Stimulated activated naive CD8-positive, alpha-beta T cell treated with anti-CD3 and anti-CD28 coated beads, Interleukin-15, Interleukin-2, amounts not matched to agents 100 ng/mL and 50 ng/mL, for 24 hours (primary cell): ENCODE data around the gene ACACA.

Experiments
- H3K27ac Mint-ChIP-seq: one replicate; pipeline ENCODE4 v1.8.0; 2021; ENCODE audit warnings: mild to moderate bottlenecking, mixed read lengths
- H3K27me3 Mint-ChIP-seq: one replicate; pipeline ENCODE4 v1.8.0; 2021; ENCODE audit warnings: mixed read lengths
- H3K36me3 Mint-ChIP-seq: one replicate; pipeline ENCODE4 v1.8.0; 2021; ENCODE audit warnings: low read depth, mixed read lengths
- H3K4me1 Mint-ChIP-seq: one replicate; pipeline ENCODE4 v1.8.0; 2021; ENCODE audit warnings: low read depth, mixed read lengths
- H3K4me3 Mint-ChIP-seq: one replicate; pipeline ENCODE4 v1.8.0; 2021; ENCODE audit warnings: mild to moderate bottlenecking, mixed read lengths
- H3K9me3 Mint-ChIP-seq: one replicate; pipeline ENCODE4 v1.8.0; 2021; ENCODE audit warnings: mixed read lengths

The ACACA gene

GRCh38 chr17:37182786-37183465, 223.7 kb downstream of the ACACA start:
- H3K9me3 Mint-ChIP-seq = no peaks in the 10 kb centered on the region
- no peak overlapping the region for H3K4me3 Mint-ChIP-seq
- H3K27me3 Mint-ChIP-seq = no peaks in the 10 kb centered on the region
- no peak overlapping the region for H3K27ac Mint-ChIP-seq
- no peaks in the 10 kb centered on the region for H3K4me1 Mint-ChIP-seq
- H3K36me3 Mint-ChIP-seq = peaks cover 62% of the 10 kb centered on the region

DNA sequence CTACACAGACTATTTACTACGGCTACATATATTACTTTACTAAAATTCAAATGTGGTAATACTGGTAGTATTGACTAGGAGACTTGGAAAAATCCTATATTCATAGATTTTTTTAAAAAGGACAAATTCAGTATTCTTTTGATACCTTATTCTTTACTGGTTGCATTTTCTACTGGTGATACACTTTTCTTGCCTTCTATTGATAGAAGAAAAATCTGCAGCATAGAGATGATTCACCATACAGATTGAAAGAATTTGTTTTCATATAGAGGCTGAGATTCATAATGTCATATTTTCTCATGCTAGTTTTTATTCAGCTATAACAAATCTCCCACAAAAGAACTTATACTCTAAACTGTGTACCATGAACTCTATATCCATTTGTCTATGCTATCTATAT, 226.3 kb downstream of the ACACA start:
- Mint-ChIP-seq H3K9me3 (no peaks in the 10 kb centered on the region), H3K27ac (no peak overlapping the region)

GRCh38 chr17:37179893-37180292, 226.7 kb downstream of the ACACA start:
- Mint-ChIP-seq H3K27me3 (no peaks in the 10 kb centered on the region), H3K36me3 (peaks cover 68% of the 10 kb centered on the region), H3K4me3 (no peak overlapping the region), H3K4me1 (no peaks in the 10 kb centered on the region), H3K27ac (no peak overlapping the region), H3K9me3 (no peaks in the 10 kb centered on the region)

More for the DNA sequence above, 226.3 kb downstream of the ACACA start:
- Mint-ChIP-seq H3K4me1 (no peaks in the 10 kb centered on the region), H3K36me3 (peaks cover 64% of the 10 kb centered on the region), H3K4me3 (no peak overlapping the region), H3K27me3 (no peaks in the 10 kb centered on the region)

DNA sequence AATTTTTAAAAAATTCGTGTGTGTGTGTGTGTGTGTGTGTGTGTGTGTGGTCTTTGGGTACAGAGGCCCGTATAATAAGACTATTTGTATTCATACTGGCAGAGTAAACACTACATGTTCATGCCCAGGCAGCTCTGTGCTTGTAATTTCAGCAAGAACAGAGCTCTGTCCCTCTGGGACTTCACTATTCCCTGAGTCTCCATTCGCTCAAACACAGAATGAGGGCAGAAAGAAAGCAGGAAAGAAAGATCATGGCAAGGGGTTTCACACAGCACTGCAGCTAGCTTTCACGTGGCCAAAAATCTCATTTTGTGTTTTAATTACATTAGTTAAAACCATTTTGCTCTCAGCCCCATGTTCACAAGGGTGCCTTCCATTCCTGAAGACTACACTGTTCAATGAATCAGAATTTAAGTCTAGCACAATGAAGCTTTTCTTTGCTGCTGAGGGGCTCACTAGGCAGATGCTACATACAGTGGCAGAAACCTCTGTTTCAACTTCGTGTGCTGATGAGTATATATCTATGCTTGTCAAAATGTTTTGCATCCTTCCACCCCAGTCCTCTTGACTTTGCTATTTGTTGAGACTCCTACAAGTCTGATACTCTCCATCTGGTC, 229.3 kb downstream of the ACACA start:
- Mint-ChIP-seq H3K36me3 (peaks cover 78% of the 10 kb centered on the region), H3K9me3 (no peaks in the 10 kb centered on the region), H3K27ac (no peak overlapping the region), H3K4me1 (no peaks in the 10 kb centered on the region), H3K4me3 (no peak overlapping the region), H3K27me3 (no peaks in the 10 kb centered on the region)

DNA sequence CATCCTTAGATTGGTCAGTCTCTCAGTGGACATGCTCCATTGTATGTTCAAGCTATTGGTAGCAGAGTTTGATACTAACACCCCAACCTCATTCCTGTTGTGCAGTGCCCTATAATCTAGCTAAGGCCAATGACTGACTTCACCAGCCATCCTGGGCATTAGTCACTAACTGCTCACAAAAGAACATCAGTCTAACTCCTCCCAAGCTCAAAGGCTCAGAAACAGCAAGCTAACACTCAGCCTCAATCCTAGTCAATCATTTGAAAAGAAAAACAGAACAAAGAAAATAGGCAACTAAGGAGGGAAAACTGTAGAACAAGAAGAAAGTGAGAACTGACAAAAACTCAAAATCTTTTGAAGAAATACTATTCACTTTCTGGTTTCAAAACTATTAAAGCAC, 229.9 kb downstream of the ACACA start:
- Mint-ChIP-seq H3K9me3 (no peaks in the 10 kb centered on the region), H3K4me1 (no peaks in the 10 kb centered on the region), H3K4me3 (no peak overlapping the region), H3K36me3 (peaks cover 78% of the 10 kb centered on the region), H3K27ac (no peak overlapping the region), H3K27me3 (no peaks in the 10 kb centered on the region)

GRCh38 chr17:37174205-37174604, 232.4 kb downstream of the ACACA start:
- no peaks in the 10 kb centered on the region for H3K9me3 Mint-ChIP-seq
- no peak overlapping the region for H3K27ac Mint-ChIP-seq
- H3K4me3 Mint-ChIP-seq = no peak overlapping the region
- no peaks in the 10 kb centered on the region for H3K27me3 Mint-ChIP-seq
- H3K4me1 Mint-ChIP-seq = no peaks in the 10 kb centered on the region
- peaks cover 70% of the 10 kb centered on the region for H3K36me3 Mint-ChIP-seq

GRCh38 chr17:37170881-37171425, 235.7 kb downstream of the ACACA start:
- Mint-ChIP-seq H3K36me3 (peaks cover 39% of the 10 kb centered on the region), H3K9me3 (no peaks in the 10 kb centered on the region), H3K27ac (no peak overlapping the region), H3K4me1 (no peaks in the 10 kb centered on the region), H3K27me3 (no peaks in the 10 kb centered on the region), H3K4me3 (no peak overlapping the region)

DNA sequence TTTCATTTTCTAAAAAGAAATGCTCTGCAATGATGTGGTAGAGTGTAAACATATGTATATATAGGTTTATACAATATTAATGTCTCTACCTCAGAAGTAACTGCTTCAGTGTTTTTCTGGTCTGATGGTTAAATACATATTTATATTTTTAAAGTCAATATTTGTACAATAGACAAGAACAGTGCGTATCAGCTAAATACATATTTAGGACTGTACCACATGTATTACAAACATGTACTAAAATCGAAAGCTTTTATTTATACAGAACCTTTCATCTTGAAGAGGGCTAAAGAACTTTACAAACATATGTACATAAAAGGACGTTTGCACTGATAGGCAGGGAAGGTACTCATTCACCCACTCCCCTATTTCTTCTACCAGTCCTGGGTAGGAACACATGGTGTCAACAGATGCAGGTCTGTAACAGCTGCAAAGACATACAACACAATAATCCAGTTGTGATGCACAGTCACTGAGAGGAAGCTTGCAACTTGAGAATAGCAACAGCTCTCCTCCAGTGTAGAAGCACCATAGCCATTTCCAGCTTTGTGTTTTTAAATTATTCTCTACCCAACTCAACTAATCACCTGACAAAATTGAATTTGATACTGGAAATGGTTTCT, 237.8 kb downstream of the ACACA start:
- Mint-ChIP-seq H3K9me3 (no peaks in the 10 kb centered on the region), H3K27ac (no peak overlapping the region), H3K36me3 (peaks cover 21% of the 10 kb centered on the region), H3K4me1 (no peaks in the 10 kb centered on the region), H3K4me3 (no peak overlapping the region), H3K27me3 (no peaks in the 10 kb centered on the region)

DNA sequence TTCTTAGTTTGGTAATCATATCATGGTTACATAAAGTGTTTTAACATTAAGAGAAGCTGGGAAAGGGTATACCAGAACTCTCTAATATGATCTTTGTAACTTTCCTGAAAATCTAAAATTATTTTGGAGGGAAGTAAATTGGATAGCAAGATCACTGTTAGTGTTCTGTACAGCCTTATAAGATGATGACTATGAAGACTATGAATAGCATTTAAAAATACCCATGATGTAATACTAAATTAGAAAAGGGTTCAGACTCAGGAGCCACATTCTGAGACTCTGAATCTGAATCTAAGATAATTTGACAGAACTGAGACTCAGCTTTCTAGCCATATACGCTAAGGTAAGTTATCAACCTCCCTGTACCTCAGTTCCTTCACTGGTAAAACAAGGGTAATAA, 238.9 kb downstream of the ACACA start:
- Mint-ChIP-seq H3K36me3 (peaks cover 20% of the 10 kb centered on the region), H3K4me1 (no peaks in the 10 kb centered on the region), H3K27ac (no peak overlapping the region), H3K27me3 (no peaks in the 10 kb centered on the region), H3K4me3 (no peak overlapping the region), H3K9me3 (no peaks in the 10 kb centered on the region)

GRCh38 chr17:37164057-37164456, 242.6 kb downstream of the ACACA start:
- no peaks in the 10 kb centered on the region for H3K4me1 Mint-ChIP-seq
- H3K9me3 Mint-ChIP-seq = no peaks in the 10 kb centered on the region
- no peak overlapping the region for H3K27ac Mint-ChIP-seq

DNA sequence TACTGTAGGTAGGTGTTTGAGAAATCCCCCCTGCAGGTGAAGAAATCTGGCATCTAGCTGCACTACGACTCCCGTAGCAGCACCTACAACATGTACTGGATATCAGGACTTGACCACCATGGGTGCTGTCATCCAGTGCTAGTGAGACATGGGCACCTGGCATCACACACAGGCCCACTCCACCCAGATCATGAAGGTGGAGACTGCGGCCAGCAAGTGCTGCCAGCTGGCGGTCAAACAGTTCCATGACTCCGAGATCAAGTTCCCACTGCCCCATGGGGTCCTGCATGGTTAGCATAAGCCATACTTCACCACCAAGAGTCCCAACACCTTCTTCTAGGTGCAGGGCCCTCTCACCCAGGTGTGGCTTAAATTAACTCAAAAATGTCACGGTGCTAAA, 243.8 kb downstream of the ACACA start:
- Mint-ChIP-seq H3K4me3 (no peak overlapping the region), H3K27ac (no peak overlapping the region), H3K4me1 (no peaks in the 10 kb centered on the region), H3K36me3 (peaks cover 42% of the 10 kb centered on the region), H3K27me3 (no peaks in the 10 kb centered on the region), H3K9me3 (no peaks in the 10 kb centered on the region)

More at GRCh38 chr17:37164057-37164456, 242.6 kb downstream of the ACACA start:
- Mint-ChIP-seq H3K4me3 (no peak overlapping the region), H3K27me3 (no peaks in the 10 kb centered on the region), H3K36me3 (peaks cover 34% of the 10 kb centered on the region)

DNA sequence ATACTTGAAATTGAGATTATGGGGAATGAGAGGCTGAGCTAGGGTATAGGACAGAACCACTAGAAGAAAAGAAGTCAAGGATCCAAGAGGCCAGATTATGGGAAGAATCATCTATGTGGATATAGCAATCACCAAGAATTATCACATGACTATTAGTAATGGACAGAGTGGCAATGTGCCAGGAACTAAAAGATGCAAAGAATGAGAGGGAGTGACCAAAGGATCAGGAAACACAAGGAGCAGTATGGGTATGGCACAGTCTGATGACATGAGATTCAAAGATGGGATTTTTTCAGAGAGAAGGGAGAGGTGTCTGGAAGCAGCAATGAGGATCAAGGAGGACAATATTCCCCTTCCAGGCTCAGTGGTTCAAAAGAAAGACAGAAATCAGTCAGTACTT, 245.7 kb downstream of the ACACA start:
- Mint-ChIP-seq H3K4me1 (no peaks in the 10 kb centered on the region), H3K9me3 (no peaks in the 10 kb centered on the region), H3K27me3 (no peaks in the 10 kb centered on the region), H3K27ac (no peak overlapping the region), H3K36me3 (peaks cover 50% of the 10 kb centered on the region), H3K4me3 (no peak overlapping the region)

DNA sequence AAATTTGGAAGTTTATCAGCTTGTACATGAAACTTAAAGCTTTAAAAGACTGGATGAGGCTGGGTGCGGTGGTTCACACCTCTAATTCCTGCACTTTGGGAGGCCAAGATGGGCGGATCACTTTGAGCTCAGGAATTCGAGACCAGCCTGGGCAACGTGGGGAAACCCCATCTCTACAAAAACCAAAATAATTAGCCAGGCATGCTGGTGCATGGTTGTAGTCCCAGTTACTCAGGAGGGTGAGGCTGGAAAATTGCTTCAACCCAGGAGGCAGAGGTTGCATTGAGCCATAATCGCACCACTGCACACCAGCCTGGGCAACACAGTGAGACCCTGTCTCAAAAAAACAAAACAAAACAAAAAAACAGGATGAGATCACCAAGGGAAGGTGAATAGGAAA, 248.3 kb downstream of the ACACA start:
- no peaks in the 10 kb centered on the region for H3K9me3 Mint-ChIP-seq
- no peaks in the 10 kb centered on the region for H3K4me1 Mint-ChIP-seq
- H3K36me3 Mint-ChIP-seq = peaks cover 46% of the 10 kb centered on the region
- no peak overlapping the region for H3K27ac Mint-ChIP-seq
- no peak overlapping the region for H3K4me3 Mint-ChIP-seq
- no peaks in the 10 kb centered on the region for H3K27me3 Mint-ChIP-seq

DNA sequence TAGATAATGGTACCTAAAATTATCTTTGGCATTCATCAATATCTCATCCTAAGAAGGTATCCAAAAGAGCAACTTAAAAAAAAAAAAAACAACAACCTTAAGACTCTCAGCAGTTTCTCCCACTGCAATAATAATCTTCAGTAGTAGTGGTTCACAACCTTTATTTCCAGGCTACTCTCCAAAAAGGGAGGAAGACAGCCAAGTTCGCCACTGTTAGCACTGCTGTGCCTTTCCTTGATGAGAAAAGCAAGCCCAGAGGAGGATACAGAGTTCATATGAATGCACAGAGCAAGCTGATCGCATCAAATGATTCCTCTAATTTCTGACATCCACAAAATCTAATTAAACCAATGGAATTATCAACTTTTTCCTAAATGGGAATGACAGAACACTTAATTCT, 258.5 kb downstream of the ACACA start:
- Mint-ChIP-seq H3K36me3 (peaks cover 72% of the 10 kb centered on the region), H3K4me1 (peaks cover 10% of the 10 kb centered on the region), H3K9me3 (no peaks in the 10 kb centered on the region), H3K27ac (no peak overlapping the region), H3K4me3 (no peak overlapping the region), H3K27me3 (no peaks in the 10 kb centered on the region)

- Mint-ChIP-seq H3K9me3 (no peaks in the 10 kb centered on the region), H3K4me1 (peaks cover 10% of the 10 kb centered on the region), H3K27ac (peak overlapping the region; percentile 10), H3K27me3 (no peaks in the 10 kb centered on the region), H3K36me3 (peaks cover 69% of the 10 kb centered on the region), H3K4me3 (peak overlapping the region; percentile 6)
Measured at GRCh38 chr17:37147301-37147812, 259.3 kb downstream of the ACACA start.
